ELF-1 (cell line): Measurements from ENCODE around the gene FKBP11.
A peak's percentile ranks its signal among the peaks of the same experiment; 100 is the strongest.

Experiments
- DNase-seq: peaks from one replicate; pipeline ENCODE4 v3.0.0-alpha.2; 2016; ENCODE audit warnings: low read depth, low spot score

The FKBP11 gene

GRCh38 chr12:48925304-48926011 lies at the start of gene FKBP11:
FKBP11 (minus strand) TSS chr12:48925492; CDS start chr12:48925428, 64 bp downstream.
- DNase-seq = peak; percentile 33

DNA sequence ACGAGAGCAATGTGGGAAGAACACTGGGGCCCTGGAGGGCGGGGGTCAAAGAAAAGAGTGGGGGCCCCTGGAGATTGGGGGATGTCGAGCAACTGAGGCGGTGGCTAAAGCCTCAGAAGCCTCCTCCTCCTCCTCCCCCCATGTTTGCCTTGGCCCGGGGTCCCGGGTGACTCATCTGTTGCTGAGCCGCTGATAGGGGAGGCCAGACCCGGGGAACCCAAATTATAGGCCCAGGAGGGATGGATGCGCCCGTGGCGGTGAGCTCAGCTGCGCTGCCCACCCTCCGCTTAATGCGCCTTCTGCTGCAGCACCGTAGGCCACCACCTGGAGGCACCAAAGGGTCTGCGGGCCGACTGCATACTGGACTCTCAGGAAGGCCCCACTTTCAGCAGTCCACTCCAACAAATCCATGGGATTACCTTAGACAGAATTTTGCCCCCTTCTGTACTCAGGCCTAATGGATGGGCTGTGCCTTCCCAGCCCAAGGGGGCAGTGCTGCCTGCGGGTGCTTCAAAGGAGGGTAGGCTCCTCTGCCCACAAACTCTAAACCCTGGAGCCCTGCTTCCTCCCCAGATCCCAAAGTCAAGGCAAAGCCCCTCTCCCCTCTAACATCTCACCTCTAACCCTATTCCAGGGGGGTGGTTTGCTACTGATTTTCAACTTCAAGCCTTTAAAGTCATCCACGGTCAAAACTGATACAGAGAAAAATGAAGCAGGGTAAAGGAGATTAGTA lies 48.8 kb upstream of the FKBP11 start:
- peak; percentile 84 for DNase-seq

DNA sequence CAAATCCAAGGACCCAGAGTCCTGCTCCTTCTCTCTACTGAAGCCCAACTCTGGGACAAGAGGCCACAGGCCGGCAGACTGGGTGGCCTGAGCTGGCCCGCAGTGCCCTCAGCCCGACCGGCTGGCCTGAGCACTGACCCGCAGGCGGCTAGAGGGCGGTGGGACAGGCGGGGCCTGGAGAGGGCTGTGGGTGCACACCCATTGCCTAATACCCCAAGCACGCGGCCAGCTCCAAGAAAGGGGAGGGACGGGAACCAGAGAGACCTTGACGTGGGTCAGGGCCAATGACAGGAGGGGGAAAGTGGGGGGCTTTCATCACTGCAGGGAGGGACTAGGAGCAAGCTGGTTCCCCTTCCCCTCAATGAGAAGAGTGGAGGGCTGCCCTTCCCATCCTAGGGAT lies 48.2 kb upstream of the FKBP11 start:
- peak; percentile 44 for DNase-seq

DNA sequence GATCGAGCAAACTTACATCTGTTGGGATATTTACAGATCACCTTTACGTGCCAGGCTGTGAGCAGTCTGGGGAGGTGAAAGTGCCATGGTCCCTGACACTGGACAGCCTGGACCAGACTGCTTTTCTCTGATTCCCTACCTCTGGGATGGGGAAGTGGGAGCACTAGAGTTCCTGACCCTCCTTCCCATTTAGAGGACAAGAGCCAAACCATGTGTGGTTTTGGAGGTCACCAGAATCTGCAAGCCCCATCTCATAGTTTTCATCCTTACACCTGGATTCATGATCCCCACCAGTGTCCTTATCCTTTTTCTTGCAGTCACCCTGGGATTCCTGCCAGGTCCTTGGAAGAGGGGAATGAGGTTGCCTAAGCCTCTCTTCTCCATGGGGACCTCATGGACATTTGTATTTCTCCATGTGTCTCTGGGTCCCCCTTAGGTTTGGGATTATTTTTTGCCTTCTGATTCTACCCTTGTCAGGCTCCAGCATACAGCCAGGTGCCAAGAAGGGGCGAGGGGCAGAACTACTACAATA lies 47.7 kb upstream of the FKBP11 start:
- no peak for DNase-seq

GRCh38 chr12:48972213-48972951 lies 47.1 kb upstream of the FKBP11 start:
- DNase-seq = no peak

GRCh38 chr12:48970702-48971334 lies 45.5 kb upstream of the FKBP11 start:
- DNase-seq = no peak

GRCh38 chr12:48969833-48970701 lies 44.8 kb upstream of the FKBP11 start:
- peak; percentile 64 for DNase-seq

- no peak for DNase-seq
Observed at GRCh38 chr12:48969160-48969771, 44.0 kb upstream of the FKBP11 start.

DNA sequence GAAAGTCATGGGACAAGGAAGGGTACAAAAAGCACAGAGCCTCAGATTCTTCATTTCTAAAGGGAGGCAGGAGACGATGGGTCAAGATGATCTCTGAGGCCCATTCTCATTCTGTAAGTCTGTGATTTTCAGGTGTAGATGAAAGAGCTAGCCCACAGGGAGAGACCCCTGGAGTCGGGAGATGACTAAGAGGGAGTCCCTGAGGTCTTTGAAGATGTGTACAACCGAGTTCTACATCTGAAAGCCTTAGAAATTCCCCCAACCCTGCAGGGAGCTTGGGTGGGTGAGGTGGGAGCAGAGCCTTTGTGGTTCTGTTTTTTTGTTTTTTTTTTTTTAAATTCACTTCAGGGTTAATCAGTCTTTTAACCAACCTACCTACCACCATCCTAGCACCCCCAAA lies 43.2 kb upstream of the FKBP11 start:
- DNase-seq = no peak

DNA sequence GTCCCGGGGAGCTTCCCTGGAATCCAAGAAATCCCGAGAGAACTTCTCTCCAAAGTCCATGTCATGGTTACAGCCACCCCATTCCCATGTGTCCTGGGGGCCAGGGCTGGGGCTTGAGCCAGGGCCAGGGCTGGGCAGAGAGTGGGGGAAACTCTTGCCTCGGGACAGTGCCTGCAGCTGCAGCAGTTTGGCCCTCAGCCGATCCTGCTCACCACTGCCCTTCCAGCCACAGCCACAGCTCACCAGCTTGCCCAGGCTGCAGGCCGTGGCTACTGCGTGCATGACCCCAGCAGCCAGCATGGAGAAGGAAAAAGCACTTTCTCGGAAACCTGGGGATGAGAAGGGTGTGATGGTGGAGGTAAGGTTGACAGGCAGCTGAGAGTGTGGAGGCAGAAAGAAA lies 42.7 kb upstream of the FKBP11 start:
- no peak for DNase-seq

- no peak for DNase-seq
Observed at GRCh38 chr12:48966177-48966895, 41.0 kb upstream of the FKBP11 start.

- peak; percentile 74 for DNase-seq
Observed at GRCh38 chr12:48965298-48965838, 40.1 kb upstream of the FKBP11 start.

- DNase-seq = no peak
Observed at GRCh38 chr12:48961801-48962200, 36.5 kb upstream of the FKBP11 start.

DNA sequence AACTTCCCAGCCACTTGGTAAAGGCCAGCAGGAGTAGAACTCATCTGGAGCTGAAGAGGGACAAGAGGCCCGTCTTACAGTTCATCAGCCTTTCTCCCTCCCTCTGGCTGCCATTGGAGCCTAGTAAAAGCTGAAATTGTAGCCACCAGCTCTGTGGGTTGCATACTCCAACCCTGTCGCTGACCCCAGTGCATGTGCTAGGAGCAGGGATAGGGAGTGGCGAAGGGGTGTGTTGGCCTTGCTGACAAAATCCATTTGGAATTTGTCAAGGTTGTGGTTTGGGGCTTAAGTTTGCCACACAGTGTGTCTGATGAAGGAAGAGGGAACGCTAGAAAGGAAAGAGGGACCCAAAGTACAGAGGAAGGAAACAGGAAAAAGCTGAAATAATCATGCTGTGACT lies 36.0 kb upstream of the FKBP11 start:
- no peak for DNase-seq

DNA sequence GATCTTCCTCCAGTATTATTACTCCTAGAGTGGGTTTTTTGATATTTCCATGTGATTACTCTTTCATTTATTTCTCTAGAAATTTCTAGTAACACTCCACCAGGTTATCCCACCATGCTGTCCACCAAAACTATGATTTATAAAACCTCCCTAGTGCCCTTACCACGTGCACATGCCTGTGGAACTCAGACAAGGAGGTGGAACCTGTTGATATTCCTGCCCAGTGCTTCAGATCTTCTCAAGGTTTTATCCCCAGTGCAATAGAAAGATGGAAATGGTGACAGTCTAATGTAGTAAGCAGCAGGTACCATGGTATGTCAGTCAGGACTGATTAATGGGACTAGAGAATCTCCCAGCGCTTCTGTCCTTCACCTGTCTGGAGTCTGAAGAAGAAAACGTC lies 35.5 kb upstream of the FKBP11 start:
- no peak for DNase-seq

- DNase-seq = no peak
Observed at GRCh38 chr12:48958049-48958388, 32.7 kb upstream of the FKBP11 start.

- DNase-seq = peak; percentile 96
Observed at GRCh38 chr12:48957141-48958048, 32.1 kb upstream of the FKBP11 start, which contains the start of gene ARF3. ARF3 (minus strand) TSS chr12:48957487; CDS start chr12:48941095, 16,392 bp downstream.
